ENCODE measurements around the gene SERPINE1.
"Not testable (repeated sequence)": the region's sequence is repeated elsewhere in the genome, so short reads cannot be mapped to it uniquely, and the experiment has no call there.

Gene SERPINE1

DNA sequence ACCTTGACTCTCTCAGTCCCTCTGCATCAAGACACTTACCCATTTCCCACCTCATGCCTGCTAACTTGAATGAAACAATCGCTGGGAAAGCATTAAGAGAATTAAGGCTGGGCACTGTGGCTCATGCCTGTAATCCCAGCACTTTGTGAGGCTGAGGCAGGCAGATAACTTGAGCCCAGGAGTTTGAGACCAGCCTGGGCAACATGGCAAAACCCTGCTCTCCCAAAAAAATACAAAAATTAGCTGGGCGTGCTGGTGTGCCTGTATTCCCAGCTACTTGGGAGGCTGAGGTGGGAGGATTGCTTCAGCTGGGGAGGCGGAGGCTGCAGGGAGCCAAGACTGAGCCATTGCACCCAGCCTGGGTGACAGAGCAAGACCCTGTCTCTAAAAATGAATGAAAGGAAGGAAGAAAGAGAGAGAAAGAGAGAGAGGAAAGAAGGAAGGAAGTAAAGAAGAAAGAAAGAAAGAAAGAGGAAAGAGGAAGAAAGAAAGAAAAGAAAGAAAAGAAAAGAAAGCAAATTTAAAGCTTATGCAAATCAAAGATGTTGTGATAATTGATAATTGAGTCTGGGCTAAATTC, 646 bp downstream of the SERPINE1 start:
- TF ChIP-seq, protein P1, sequence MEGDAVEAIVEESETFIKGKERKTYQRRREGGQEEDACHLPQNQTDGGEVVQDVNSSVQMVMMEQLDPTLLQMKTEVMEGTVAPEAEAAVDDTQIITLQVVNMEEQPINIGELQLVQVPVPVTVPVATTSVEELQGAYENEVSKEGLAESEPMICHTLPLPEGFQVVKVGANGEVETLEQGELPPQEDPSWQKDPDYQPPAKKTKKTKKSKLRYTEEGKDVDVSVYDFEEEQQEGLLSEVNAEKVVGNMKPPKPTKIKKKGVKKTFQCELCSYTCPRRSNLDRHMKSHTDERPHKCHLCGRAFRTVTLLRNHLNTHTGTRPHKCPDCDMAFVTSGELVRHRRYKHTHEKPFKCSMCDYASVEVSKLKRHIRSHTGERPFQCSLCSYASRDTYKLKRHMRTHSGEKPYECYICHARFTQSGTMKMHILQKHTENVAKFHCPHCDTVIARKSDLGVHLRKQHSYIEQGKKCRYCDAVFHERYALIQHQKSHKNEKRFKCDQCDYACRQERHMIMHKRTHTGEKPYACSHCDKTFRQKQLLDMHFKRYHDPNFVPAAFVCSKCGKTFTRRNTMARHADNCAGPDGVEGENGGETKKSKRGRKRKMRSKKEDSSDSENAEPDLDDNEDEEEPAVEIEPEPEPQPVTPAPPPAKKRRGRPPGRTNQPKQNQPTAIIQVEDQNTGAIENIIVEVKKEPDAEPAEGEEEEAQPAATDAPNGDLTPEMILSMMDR (IDR thresholded peaks at IDR 0.05; ENCODE audit: low read depth, low read length): no peak
- no peak for DNase-seq (ENCODE audit: extremely low read depth, low read depth)

DNA sequence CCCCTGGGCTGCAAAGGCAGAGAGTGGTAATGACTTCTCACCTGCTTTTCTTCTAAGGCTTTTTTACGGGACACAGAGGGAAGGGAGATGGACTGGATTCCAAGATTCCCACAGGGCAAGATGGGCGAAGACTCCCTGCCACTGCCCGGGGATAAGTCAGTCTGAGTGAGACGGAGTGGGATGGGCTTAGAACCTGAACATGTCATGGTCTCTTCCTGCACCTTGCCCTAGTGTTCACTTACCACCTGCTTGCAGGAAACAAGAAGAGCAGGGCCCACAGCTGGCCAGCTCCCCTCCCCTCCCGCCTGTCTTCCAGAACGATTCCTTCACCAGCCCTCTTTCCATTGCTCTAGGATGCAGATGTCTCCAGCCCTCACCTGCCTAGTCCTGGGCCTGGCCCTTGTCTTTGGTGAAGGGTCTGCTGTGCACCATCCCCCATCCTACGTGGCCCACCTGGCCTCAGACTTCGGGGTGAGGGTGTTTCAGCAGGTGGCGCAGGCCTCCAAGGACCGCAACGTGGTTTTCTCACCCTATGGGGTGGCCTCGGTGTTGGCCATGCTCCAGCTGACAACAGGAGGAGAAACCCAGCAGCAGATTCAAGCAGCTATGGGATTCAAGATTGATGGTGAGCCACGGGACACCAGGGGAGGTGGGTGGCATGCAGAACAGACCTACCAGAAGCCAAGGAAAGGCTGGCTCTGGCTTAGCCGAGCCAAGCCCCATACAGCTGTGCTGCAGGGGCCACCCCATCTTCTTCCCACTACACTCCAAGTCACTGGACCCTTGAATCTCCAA, 1.3 kb downstream of the SERPINE1 start:
- TF ChIP-seq, protein P1 (IDR thresholded peaks at IDR 0.05; ENCODE audit: low read depth, low read length): no peak
- DNase-seq (ENCODE audit: extremely low read depth, low read depth): no peak

DNA sequence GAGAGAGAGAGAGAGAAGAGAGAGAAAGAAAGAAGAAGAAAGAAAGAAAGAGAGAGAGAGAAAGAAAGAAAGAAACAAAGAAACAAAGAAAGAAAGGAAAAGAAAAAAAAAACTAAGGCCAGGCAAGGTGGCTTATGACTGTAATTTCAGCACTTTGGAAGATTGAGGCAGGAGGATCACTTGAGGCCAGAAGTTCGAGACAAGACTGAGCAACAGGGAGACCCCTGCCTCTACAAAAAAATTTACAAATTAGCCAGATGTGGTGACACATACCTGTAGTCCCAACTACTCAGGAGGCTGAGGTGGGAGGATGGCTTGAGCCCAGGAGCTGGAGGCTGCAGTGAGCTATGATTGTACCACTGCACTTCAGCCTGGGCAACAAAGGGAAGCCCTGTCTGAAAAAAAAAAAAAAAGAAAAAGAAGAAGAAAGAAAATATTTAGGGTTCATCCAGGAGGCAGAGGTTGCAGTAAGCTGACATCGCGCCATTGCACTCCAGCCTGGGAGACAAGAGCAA, 2.8 kb downstream of the SERPINE1 start:
- DNase-seq (ENCODE audit: extremely low read depth, low read depth): no peak
- TF ChIP-seq, protein P1 (IDR thresholded peaks at IDR 0.05; ENCODE audit: low read depth, low read length): no peak

DNA sequence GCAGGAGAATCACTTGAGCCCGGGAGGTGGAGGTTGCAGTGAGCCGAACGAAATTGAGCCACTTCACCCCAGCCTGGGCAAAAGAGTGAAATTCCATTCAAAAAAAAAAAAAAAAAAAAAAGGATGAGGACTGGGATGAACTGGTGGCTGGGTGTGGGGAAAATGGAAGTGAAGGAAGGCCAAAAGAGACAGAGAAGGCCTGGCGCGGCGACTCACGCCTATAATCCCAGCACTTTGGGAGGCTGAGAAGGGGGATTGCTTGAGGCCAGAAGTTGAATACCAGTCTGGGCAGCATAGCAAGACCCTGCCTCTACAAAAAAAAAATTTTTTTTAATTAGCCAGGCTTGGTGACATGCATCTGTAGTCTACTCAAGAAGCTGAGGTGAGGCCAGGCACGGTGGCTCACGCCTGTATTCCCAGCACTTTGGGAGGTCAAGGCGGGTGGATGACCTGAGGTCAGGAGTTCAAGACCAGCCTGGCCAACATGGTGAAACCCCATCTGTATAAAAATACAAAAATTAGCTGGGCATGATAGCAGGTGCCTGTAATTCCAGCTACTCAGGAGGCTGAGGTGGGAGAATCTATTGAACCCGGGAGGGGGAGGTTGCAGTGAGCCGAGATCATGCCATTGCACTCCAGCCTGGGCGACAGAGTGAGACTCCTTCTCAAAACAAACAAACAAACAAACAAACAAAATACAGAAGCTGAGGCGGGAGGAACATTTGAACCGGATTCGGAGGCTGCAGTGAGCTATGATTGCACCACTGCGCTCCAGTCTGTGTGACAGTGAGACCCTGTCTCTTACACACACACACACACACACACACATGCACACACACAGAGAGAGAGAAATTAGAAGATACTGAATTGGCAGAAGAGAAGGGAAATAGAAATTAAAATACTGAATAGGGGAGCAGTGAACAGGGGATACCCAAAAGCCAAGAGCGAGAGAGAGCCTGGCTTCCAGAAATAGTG, 6.0 kb downstream of the SERPINE1 start:
- not testable (repeated sequence) for DNase-seq (ENCODE audit: extremely low read depth, low read depth)

DNA sequence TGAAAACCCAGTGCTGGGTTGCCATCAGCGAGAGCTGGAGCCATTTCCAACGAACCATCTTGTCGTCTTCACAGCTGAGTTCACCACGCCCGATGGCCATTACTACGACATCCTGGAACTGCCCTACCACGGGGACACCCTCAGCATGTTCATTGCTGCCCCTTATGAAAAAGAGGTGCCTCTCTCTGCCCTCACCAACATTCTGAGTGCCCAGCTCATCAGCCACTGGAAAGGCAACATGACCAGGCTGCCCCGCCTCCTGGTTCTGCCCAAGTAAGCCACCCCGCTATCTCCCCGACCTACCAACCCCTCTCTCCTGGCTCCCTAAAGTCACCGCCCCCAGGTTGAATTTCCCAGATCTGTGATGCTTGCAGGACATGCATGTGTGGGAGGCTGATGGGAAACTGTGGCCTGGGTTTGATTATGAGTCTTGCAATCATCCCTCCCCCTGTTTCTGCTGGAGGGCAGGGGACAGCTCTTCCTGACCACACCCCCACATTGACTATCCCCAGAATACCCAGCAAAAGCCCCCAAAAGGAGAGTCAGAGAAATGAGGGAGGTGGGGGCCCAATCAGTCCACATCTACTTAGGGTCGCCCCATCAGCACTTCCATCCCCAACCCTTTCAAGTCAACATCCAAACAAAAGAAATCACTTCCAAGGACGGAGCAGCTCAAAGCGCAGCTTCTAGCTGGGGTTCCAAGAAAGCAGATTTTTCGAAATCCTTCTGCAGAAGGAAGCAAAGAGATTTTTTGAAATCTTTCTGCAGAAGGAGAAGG, 6.9 kb downstream of the SERPINE1 start:
- TF ChIP-seq, protein P1 (IDR thresholded peaks at IDR 0.05; ENCODE audit: low read depth, low read length): no peak
- DNase-seq (ENCODE audit: extremely low read depth, low read depth): peak; percentile 64

DNA sequence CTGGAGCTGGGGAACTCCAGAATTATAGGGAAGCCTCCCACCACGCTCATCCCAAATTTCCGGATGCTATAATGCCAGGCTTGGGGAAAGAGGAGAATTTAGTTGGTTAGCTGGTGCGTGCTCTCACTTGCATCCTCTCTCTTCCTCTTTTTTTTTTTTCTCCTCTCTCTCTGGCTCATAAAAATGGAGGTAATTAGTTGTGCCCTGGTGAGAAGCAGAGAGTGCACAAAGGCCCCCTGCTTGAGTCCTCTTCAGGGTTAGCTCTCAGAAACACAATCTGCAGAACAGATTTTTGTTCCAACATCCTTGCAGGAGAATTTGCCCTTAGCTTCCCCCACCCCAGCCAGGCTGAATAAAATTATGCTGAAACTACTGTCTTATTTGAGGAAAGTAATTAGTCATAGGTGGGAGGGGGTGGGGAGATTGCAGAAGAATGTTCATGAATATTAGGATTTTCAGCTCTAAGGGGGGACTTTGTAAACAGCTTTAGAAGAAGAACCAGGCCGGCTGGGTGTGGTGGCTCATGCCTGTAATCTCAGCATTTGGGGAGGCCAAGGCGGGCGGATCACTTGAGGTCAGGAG, 7.6 kb downstream of the SERPINE1 start:
- no peak for DNase-seq (ENCODE audit: extremely low read depth, low read depth)
- TF ChIP-seq, protein P1 (IDR thresholded peaks at IDR 0.05; ENCODE audit: low read depth, low read length): no peak

All from AG09319 (cell line).